ENCODE measurements around the gene TMC4.
A peak's percentile ranks its signal among the peaks of the same experiment; 100 is the strongest.
"Not testable (repeated sequence)": the region's sequence is repeated elsewhere in the genome, so short reads cannot be mapped to it uniquely, and the experiment has no call there.

TMC4 gene, protein sequence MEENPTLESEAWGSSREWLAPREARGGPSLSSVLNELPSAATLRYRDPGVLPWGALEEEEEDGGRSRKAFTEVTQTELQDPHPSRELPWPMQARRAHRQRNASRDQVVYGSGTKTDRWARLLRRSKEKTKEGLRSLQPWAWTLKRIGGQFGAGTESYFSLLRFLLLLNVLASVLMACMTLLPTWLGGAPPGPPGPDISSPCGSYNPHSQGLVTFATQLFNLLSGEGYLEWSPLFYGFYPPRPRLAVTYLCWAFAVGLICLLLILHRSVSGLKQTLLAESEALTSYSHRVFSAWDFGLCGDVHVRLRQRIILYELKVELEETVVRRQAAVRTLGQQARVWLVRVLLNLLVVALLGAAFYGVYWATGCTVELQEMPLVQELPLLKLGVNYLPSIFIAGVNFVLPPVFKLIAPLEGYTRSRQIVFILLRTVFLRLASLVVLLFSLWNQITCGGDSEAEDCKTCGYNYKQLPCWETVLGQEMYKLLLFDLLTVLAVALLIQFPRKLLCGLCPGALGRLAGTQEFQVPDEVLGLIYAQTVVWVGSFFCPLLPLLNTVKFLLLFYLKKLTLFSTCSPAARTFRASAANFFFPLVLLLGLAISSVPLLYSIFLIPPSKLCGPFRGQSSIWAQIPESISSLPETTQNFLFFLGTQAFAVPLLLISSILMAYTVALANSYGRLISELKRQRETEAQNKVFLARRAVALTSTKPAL

DNA sequence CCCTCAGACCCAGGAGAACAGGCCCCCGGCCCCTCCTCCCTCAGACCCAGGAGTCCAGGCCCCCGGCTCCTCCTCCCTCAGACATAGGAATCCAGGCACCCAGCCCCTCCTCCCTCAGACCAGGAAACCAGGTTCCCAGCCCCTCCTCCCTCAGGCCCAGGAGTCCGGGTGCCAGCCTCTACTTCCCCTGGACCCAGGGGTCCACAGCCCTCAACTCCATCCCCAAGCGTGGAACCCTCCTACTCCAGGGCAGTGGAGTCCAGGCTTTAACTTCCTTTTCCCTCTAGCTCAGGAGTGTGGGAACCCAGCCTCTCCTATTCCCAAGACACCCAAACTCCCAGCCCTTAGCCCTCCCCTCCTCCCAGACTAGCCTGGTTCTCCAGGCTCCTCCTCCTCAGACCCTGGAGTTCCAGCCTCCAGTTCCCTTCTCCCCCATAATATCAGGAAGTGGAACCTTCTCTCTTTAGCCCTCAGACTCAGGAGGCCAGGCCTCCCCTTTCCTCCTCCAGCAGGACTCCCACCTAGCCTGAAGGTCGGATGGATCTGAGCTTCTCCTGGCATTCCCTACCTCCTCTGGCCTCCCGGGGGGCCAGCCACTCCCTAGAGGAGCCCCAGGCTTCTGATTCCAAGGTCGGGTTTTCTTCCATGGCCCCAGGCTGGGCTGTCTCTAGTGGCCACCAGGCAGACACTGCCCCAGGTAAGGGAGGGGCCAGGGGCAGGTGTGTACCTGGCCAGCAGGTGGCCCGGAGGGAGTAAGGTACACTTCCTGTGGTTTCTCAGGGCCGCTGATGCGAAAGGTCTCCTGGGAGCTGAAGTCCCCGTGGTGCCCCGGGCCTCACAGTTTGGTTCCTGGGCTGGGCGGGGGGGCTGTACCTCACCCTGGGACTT, at the start of gene TMC4:
Gene TMC4 (minus strand): TSS at position 690 of the 888 bp plus-strand sequence. CDS start 43 bp downstream, at position 647.
- peak in 1 of 2 experiments; percentile 41 for DNase-seq

DNA sequence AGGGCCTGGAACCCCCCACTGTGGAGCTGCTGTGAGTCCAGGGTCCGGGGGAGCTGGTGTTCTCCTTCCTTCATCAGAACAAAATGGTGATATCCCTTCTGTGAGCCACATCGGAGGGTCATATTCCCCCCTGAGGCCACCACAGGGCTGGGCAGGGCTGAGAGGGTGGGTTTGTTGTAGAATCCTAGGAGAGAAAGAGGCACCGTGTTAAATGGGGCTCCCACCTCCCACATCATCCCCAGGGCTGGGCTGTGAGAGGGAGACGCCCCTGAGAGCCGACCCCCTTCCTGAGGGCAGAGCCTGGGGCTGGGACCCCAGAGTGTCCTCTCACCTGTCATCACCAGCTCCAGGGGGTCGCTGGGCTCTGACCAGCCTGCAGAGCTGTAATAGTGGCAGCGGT, 49.0 kb upstream of the TMC4 start:
- DNase-seq, result not testable (repeated sequence)

DNA sequence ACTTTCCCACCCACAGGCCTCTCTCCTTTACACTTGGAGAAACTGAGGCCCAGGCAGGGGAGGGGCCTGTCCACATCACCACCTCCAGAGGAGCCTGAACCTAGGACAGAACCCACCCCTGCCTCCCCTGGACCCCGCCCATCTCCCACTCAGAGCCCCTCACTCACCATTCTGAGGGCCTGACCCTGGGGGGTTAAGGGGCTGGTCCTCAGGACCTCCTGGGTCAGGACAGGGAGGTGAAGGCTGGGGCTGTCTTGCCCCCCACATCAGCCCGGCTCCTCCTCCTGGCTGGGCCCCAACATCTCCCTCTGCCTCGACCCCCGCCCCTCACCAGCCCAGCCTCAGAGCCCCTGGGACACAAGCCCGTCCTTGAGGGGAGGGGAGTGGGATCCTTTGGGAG, 46.7 kb upstream of the TMC4 start:
- DNase-seq, result not testable (repeated sequence)

DNA sequence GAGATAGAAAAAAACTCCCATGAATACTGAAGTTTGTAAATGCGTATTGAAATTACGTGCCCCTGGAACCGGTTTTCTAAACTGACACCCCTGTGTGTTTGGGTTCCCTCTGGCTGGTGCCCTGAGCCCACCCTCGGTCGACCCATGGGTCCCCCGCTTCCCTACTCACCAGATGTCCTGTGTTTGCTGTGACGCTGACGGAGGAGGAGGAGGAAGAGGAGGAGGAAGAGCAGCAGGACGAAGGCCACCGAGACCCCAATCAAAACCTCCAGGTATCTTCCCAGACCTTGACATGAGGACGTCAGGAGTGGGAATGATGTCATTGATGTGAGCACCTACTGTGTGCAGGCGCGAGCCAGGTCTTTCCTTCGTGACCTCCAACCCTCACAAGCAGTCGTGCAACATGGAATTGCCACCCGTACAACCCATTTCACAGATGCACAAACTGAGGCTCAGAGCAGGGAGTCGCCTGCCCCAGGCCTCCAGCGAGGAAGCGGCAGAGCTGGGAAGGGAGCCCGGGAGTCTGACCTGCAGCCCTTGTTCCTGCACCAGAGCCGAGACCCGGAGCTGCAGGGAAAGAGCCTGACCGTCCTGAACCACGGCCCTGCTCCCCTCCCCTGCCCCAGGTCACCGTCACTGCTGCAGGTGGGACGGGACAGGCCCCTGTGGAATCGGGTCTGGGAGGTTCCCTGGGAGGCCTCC, 46.2 kb upstream of the TMC4 start:
- no peak for DNase-seq

DNA sequence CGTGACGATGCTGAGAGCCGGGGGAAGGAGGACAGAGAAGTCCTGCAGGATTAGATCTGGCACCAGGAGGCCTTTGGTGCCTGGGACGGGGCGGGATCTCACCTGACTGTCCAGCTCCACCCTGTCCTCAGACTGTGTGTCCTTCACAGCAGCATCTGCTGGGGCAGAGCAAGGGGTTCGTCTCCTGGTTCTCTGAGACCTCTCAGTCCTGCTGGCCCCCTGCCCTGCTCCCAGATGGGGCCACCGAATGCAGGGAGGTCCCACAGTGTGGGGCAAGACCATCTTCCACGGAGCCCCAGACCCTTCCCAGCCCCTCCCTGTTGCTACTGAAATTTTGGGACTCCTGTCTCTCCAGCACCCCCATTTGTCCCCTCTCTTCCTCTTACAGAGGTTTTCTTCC, 45.3 kb upstream of the TMC4 start:
- DNase-seq, result no peak

DNA sequence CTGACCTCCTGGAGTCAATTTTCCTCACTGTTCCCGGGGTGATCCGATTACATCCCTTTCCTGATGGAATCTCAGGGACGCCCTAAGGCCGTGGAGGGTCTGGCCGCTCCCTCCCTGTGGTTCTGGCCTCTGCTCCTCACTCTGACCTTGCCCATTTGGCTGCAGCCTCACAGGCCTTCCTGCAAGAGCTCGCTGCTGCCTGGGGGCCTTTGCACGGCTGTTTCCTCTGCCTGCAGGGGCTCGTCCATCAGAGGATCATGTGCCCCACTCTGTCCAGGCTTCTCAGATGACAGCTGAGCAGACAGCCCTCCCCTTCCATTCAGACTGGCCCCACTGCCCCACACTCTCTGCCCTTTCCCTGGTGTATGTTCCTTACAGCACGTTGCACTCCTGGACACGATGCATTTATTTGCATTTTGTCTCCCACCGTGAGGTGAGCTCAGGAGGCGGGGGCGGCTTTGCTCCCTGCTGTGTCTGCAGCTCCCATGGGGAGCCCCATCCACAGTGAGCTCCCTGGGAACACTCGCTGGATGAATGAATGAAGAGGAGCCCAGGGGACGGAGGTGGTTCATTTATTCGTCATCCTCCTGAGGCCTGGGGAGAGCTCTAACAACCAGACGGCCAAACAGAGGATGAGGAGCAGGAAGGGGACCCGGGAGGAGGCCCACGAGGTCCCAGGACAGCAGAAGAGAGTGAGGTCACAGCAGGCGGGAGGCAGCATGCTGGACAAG, 44.7 kb upstream of the TMC4 start:
- not testable (repeated sequence) for DNase-seq

DNA sequence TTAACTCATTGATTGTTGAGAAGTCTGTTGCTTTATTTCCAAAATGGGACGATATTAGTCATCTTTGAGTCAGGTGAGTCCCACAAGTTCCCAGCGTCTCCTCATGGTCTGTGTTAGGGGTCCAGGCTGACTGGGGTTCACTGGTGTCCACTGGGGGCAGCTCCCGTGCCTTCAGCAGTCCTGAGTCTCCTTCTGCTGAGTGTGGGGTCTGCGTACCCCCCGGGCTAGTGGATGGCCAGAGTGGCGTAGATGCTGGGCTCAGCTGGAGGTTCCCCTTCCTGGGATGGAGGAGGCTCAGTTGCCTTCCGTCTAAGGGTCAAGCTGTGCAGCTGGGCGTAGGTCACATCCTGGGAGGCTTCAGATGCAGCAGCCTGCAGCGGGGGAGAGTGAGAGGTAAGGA, 43.9 kb upstream of the TMC4 start:
- DNase-seq, result no peak

DNA sequence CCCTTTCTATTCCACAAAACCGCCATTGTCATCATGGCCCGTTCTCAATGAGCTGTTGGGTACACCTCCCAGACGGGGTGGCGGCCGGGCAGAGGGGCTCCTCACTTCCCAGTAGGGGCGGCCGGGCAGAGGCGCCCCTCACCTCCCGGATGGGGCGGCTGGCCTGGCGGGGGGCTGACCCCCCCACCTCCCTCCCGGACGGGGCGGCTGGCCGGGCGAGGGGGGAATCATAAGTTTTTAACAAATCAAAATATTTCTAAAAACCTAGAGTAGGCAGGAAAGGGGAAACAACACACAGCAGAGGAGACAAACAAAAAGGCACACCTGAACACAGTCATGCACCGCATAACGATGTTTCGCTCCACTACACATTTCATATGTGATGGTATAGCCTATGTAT, 41.8 kb upstream of the TMC4 start:
- not testable (repeated sequence) for DNase-seq

DNA sequence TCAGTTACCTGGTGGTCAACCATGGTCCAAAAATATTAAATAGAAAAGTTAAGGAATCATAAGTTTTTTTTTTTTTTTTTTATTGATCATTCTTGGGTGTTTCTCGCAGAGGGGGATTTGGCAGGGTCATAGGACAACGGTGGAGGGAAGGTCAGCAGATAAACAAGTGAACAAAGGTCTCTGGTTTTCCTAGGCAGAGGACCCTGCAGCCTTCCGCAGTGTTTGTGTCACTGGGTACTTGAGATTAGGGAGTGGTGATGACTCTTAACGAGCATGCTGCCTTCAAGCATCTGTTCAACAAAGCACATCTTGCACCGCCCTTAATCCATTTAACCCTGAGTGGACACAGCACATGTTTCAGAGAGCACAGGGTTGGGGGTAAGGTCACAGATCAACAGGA, 41.3 kb upstream of the TMC4 start:
- not testable (repeated sequence) for DNase-seq

DNA sequence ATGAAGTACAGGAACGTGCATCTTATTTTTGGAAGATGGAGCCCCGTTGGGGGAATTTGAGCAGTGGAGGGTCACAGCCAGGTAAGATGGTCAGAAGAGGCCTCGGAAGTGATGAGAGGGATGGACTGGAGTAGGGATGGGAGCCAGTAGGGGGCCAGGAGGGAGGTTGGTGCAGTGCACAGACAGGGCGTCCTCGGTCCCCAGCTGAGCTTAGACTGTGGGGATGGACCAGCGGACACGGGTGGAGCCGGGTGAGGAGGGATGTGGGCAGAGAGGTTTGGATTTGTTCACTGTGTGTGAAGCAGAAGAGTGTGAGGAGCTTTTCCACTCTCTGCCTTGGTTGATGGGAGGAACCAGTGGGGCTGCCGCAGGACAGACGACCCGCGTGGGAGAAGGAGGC, 38.3 kb upstream of the TMC4 start:
- DNase-seq, result no peak

DNA sequence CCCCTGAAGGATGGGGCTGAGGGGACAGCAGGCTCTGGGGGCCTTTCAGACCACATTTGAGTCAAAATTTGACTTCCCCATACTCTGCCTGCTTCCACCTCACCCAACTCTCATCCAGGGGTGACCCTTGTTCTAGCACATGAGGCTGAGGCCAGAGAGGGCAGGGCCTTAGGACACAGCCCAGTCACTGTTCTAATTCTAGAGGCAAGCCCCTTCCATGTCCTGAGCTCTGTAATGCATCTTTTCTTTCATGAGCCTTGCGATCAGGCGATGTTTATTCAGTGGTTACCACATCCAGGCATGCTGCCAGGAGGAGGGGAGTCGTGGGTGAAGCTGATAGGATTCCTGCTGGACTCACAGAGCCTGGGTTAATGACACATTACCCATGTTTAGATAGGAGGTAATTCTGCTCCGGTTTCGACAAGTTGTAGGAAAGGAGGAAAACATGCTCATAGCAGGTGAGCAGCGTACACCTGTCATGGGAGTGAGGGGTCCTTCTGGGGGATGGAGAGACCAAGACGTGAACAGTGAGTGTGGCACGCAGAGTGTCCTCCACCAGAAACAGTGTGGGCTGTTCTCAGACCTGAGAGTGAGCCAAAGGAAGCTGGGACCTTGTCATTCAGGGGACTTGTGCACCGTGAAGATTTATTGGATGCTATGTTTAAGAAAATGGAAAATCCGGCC, 37.0 kb upstream of the TMC4 start:
- DNase-seq, result peak; percentile 68 to 85

DNA sequence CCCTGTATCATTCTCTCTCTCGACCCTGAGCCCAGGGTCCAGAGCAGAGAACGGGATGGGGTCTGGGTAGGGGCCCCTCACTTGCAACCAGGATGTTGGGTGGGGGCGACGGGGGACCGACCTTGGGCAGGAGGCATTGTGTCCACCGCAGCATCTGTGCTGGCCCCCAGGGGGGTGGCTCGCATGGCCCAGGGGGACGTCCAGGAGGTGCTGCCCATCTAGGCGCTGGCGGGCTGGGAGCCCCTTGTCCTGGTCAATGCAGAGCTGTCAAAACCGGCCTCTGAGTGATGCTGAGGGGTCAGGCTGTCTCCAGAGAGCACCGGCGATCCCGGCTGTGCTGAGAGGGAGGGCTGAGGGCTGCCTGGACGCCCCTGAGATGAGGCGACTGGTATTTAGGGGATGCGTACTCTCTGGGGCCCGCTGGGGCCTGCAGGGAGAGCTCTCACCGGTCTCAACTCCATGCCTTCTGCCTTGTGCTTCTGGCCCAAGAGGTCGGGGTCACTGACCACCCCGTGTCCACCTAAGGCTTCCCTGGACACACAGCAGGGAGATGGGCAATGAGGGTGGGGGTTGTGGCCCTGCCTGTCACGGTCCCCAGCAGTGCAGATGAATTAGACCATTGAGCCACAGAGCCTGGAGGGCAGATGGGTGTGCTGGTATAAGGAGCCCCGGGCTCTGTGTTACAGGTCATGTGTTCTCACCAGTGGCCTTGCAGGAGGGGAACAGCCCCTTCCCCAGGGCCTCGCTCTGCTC, 36.3 kb upstream of the TMC4 start:
- DNase-seq, result no peak

DNA sequence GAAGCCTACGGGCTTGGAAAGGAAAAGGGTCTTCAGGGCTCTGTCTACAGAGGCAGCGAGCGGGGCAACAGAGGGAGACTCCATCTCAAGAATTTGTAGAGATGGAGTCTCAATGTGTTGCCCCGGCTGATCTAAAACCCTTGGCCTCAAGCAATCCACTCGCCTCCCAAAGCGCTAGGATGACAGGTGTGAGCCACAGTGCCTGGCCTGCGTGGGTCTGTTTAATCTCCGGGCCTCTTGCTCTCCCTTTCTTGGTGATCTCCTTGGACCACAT, 35.8 kb upstream of the TMC4 start:
- DNase-seq, result no peak

DNA sequence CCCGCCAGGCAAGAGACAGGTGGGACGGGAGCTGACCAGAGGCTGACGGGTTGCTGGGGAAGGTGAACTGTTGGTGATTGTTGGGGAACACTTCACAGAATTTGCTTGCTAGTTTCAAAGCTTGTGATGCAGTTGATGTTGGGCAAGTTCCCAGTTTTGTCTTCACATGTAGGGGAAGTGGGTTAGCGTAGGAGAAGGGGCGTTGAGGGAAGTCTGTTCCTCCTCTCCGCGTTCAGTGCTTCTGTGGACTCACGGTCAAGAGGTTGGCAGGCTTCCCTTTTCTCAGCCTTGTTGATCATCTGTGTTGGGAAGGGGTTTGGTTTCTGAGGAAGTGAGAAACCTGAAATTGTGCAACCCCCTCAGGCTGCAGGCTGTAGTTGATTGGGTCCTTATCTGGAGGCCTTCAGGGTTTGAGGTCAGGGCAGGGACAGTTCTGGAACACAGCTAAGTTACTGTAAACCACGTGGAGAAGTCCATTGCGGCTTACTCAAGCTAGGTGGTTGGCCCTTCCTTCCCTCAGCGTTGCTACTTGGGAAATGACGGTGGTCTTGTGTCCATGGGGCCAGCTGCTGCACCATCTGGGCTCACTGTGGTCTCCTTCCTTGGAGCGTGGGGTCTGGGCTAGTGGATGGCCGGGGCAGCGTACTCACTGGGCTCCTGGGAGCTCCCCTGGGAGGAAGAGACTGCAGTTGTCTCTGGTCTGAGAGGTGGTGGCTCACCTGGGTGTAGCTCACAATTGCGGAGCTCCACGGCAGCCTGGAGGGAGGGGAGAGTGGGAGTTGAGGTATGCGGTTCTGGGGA, 35.2 kb upstream of the TMC4 start:
- no peak for DNase-seq

DNA sequence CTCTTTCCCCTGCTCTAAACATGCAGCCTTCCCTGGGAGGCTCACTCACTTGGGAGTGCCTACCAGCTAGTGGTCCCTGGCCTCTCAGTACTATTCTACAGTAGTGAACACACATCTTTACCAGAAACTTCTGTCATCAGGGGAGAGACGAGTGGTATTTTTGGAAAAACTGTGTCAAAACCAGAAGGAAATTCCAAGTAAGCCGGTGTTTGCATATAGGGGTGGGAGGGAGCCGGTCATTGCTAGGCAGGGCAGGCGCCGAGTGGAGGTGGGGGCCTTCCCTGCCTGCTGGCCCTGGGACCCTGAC, 34.7 kb upstream of the TMC4 start:
- no peak for DNase-seq

DNA sequence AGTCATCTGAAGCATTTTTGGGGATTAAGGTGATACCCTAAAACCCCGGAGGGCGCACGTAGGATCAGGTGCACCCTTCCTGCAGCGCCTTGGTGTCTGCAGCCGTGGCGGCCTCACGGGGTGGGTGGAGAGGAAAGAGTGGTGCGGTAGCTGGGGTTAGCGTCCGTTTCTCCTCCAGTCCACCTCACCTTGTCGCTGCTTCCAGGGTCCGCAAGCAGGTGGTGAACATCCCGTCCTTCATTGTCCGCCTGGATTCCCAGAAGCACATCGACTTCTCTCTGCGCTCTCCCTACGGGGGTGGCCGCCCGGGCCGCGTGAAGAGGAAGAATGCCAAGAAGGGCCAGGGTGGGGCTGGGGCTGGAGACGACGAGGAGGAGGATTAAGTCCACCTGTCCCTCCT, 34.2 kb upstream of the TMC4 start:
- DNase-seq, result not testable (repeated sequence)

DNA sequence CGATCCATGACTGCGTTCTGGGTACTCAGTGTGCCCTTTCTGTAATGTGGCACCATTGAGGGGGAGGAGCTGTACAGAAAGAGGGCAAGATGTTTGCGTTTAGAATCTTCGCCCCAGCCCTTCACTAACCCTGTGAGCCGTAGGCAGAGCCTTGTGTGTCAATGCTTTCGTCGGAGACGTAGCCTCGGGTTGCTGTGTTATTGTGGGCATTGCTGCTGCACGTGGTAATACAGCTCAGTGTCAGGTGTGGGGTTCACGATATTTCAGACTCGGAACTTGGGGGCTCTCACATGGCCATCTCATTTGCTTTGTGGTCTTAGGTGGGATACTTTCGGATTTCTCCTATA, 33.8 kb upstream of the TMC4 start:
- DNase-seq, result no peak

DNA sequence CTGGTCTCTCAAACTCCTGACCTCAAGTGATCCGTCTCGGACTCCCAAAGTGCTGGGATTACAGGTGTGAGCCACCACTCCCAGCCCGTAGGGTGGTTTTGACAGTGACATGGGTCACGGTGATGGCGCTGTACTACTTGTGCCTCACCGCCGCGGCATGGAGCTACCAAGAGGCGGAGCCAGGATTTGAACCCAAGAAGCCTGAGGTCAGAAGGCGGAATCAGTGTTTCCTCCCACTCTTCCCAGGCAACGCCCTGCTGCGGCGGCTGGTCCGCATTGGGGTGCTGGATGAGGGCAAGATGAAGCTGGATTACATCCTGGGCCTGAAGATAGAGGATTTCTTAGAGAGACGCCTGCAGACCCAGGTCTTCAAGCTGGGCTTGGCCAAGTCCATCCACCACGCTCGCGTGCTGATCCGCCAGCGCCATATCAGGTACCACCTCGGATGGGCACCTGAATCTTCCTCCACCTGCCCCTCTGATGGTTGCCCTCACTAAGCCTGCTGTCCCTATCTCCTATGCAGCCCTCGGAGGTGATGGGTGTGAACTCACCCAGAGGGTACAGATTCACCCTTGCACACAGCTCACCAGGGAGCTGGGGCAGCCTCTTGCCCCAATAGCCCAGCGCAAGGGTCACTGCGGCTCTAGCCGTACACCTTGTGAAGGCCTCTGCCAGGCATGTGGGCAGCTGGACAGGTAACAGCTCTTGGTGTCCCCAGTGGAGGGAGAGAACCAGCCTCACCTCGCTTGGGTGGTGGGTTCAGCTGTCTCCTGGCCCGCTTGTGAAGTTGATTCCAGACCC, 33.3 kb upstream of the TMC4 start:
- no peak for DNase-seq

DNA sequence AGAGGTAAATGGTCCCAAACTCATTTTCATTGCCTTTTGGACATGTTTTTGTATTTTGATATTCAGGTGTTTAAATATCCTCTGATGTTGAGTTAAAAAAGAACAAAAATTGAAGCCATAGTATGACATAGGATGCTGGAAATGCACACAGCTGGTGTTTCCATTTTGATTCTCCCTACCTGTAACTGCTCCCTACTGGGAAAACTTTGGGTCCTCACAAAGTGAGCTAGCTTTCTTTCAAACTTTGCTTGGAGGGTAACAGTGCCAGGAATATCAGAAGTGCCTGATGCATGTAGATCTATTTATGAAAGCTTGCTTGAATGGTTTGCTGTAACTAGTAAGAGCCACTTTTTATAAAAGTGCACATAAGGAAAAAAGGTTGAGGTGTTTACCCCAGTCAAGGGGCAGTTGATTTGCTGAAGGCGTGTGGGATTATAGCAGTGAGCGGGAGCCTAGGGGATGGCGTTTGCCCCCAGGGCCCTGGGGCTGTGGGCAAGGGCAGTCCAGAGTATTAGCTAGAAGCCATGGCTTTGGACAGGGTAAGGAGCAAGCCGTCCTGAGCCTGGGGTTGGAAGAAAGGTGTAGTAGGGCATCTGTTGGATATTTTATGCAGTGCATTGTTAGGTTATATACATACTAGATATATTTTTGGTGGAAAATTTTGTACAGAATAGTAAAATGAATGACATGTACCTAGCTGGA, 32.0 kb upstream of the TMC4 start:
- no peak for DNase-seq
